K562 (cell line): Measurements from ENCODE around the gene BBC3. TPM values are rescaled to one million over a fixed set of nuclear protein-coding genes. Genes with fewer than 3 reads are reported as not detected.

Experiments used
- ARID3A ChIP-seq: IDR thresholded peaks from 2 replicates; pipeline ENCODE4 v1.6.1; 2012; ENCODE audit warnings: low read depth, low read length, improper control_type of control experiment, borderline replicate concordance
- BRCA1 ChIP-seq, 2 experiments: fragments of 450-650 bp in 1 of 2; sonication (generic) in 1 of 2; formaldehyde crosslinking in 1 of 2; IDR thresholded peaks; 2 replicates each; pipeline versions ENCODE4 v1.5.0 to v1.6.1; 2017 to 2020; ENCODE audit warnings: mild to moderate bottlenecking in 1 of 2, missing genetic modification reagents in 1 of 2
- E2F3 ChIP-seq: fragments of 250-450 bp; sonication (Bioruptor Pico); IDR thresholded peaks from 2 replicates; pipeline ENCODE4 v1.4.0; 2020; ENCODE audit warnings: mild to moderate bottlenecking
- FOXJ3 ChIP-seq: sonication (generic); formaldehyde crosslinking; IDR thresholded peaks from 2 replicates; pipeline ENCODE4 v1.4.0; 2020; ENCODE audit warnings: mild to moderate bottlenecking, missing genetic modification reagents
- KDM5B ChIP-seq: fragments of 200-600 bp; sonication (generic); IDR thresholded peaks from 2 replicates; pipeline ENCODE4 v1.6.1; 2012; ENCODE audit warnings: low read depth, mild to moderate bottlenecking, moderate library complexity, low read length, control low read depth, inconsistent platforms; ENCODE audit not compliant: insufficient replicate concordance
- MAZ ChIP-seq, 2 experiments: fragments of 450-650 bp in 1 of 2; sonication (generic) in 1 of 2; formaldehyde crosslinking; IDR thresholded peaks in 1 of 2; conservative IDR thresholded peaks in 1 of 2; 2 replicates each; pipeline versions ENCODE4 v1.4.0 to v1.5.0; 2020; ENCODE audit warnings: mild to moderate bottlenecking in 1 of 2, missing genetic modification reagents in 1 of 2
- MCM2 ChIP-seq: fragments of 450-650 bp; IDR thresholded peaks from 2 replicates; pipeline ENCODE4 v1.6.1; 2017; ENCODE audit warnings: low read depth, mild to moderate bottlenecking
- MCM5 ChIP-seq: fragments of 450-650 bp; IDR thresholded peaks from 2 replicates; pipeline ENCODE4 v1.6.1; 2016; ENCODE audit warnings: low read depth
- MNT ChIP-seq, 2 experiments: fragments of 450-650 bp; conservative IDR thresholded peaks; 2 replicates each; pipeline ENCODE4 v1.6.1; 2017; ENCODE audit warnings: mild to moderate bottlenecking in 2 of 2, moderate library complexity in 2 of 2
- RREB1 ChIP-seq: fragments of 250-450 bp; sonication (Bioruptor Pico); IDR thresholded peaks from 2 replicates; pipeline ENCODE4 v1.4.0; 2020
- SAFB ChIP-seq: fragments of 200-400 bp; formaldehyde crosslinking; IDR thresholded peaks from 2 replicates; pipeline ENCODE4 v1.6.1; 2017; ENCODE audit warnings: low read depth, low read length, borderline replicate concordance
- THRAP3 ChIP-seq: fragments of 450-650 bp; IDR thresholded peaks from 2 replicates; pipeline ENCODE4 v1.6.1; 2016; ENCODE audit warnings: mild to moderate bottlenecking, inconsistent platforms, borderline replicate concordance
- ZBTB8A ChIP-seq: fragments of 450-650 bp; IDR thresholded peaks from 2 replicates; pipeline ENCODE4 v1.6.1; 2018; ENCODE audit warnings: mild to moderate bottlenecking, moderate library complexity; ENCODE audit not compliant: partially characterized antibody
- ZNF282 ChIP-seq: sonication (generic); formaldehyde crosslinking; IDR thresholded peaks from 2 replicates; pipeline ENCODE4 v1.8.1; 2023; ENCODE audit warnings: missing genetic modification reagents
- polyA plus RNA-seq, 8 experiments: library from polyadenylated mRNA; depleted of rRNA in 4 of 8; stranded (reverse) in 5 of 8; unstranded in 3 of 8; fragments of >200 nt; fragmentation: Nextera tagmentation in 2 of 8; fragmentation: Illumina TruSeq in 1 of 8; extraction: Ambion mirVana in 2 of 8; extraction: Trizol in 1 of 8; gene quantifications; 2 replicates each; pipeline versions ENCODE4 v1.2.1 to v1.2.3, GENCODE V29; 2011 to 2014; ENCODE audit warnings: inconsistent platforms in 1 of 8, missing spikeins in 1 of 8
- total RNA-seq, 7 experiments: library from RNA; depleted of rRNA in 6 of 7; stranded (reverse); fragments of >200 nt in 6 of 7; fragmentation: Illumina TruSeq in 2 of 7; extraction: Trizol in 2 of 7; gene quantifications; 2 replicates each; pipeline versions ENCODE4 v1.2.1 to v1.2.3, GENCODE V29; 2011 to 2021; ENCODE audit warnings: low replicate concordance in 1 of 7
- TF ChIP-seq, protein P1 (sequence below): fragments of 450-650 bp; IDR thresholded peaks from 2 replicates; pipeline ENCODE4 v1.7.1; 2018; ENCODE audit warnings: mild to moderate bottlenecking, low read depth; ENCODE audit not compliant: partially characterized antibody

The BBC3 gene
- total and polyA plus RNA-seq, 9 of the 15 experiments (the other 6 are each of a cell fraction or from before 2014, with no cell fraction given): 0.15 to 30.7 (median 4.8) TPM

DNA sequence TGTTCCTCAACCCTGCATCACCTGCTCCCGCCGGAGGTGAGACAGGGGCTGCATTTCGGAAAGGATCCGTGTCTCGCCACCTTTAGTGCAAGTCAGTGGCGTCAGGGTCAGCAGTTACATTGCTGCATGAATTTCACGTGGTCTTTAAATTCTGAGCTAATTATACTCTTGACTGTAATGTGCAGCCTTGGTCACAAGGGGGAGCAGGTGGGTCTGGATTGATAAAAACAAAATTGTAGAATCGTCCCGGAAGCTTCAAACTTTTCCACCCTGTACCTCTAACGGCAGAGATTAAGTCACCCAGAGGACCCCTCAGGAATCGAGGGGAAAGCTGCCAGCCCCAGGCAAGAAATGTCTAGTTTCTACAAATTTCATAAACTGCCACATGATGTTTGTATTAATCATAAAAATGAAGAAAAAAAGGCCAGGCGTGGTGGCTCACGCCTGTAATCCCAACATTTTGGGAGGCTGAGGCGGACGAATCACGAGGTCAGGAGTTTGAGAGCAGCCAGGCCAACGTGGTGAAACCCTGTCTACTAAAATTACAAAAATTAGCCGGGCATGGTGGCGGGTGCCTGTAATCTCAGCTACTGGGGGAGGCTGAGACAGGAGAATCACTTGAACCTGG is 20.2 kb downstream of the BBC3 start (continued):
- peak in 1 of 2 experiments; percentile 58; a peak in 1 of 4 replicates for TF ChIP-seq MAZ (CRISPR knock-in tag; conservative IDR thresholded peaks at IDR 0.05 in 1 of 2, IDR thresholded peaks at IDR 0.05 in 1 of 2)
- TF ChIP-seq KDM5B: no peak
- TF ChIP-seq ZNF282 (CRISPR knock-in tag): no peak
- no peak; the same call in 1 of the 2 replicates for TF ChIP-seq RREB1 (CRISPR knock-in tag)
- TF ChIP-seq MCM2: no peak
- TF ChIP-seq SAFB: no peak
- TF ChIP-seq BRCA1 (IDR thresholded peaks at IDR 0.05): no peak
- TF ChIP-seq BRCA1 (CRISPR knock-in tag; IDR thresholded peaks at IDR 0.05): no peak
- no peak for TF ChIP-seq MCM5
- TF ChIP-seq ZBTB8A: no peak
- TF ChIP-seq FOXJ3 (CRISPR knock-in tag): no peak
- TF ChIP-seq ARID3A: peak; percentile 80; the same call in 1 of the 2 replicates
- peak; percentile 14; the same call in 1 of the 2 replicates for TF ChIP-seq THRAP3
- TF ChIP-seq MNT (conservative IDR thresholded peaks at IDR 0.05): peak; percentile 66 to 74
- peak; percentile 66; the same call in 1 of the 2 replicates for TF ChIP-seq E2F3 (CRISPR knock-in tag)
- TF ChIP-seq, protein P1, sequence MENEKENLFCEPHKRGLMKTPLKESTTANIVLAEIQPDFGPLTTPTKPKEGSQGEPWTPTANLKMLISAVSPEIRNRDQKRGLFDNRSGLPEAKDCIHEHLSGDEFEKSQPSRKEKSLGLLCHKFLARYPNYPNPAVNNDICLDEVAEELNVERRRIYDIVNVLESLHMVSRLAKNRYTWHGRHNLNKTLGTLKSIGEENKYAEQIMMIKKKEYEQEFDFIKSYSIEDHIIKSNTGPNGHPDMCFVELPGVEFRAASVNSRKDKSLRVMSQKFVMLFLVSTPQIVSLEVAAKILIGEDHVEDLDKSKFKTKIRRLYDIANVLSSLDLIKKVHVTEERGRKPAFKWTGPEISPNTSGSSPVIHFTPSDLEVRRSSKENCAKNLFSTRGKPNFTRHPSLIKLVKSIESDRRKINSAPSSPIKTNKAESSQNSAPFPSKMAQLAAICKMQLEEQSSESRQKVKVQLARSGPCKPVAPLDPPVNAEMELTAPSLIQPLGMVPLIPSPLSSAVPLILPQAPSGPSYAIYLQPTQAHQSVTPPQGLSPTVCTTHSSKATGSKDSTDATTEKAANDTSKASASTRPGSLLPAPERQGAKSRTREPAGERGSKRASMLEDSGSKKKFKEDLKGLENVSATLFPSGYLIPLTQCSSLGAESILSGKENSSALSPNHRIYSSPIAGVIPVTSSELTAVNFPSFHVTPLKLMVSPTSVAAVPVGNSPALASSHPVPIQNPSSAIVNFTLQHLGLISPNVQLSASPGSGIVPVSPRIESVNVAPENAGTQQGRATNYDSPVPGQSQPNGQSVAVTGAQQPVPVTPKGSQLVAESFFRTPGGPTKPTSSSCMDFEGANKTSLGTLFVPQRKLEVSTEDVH: peak; percentile 25
